AML-193 (cell line): ENCODE data around the gene SLC22A14.
"Not testable (repeated sequence)": the region's sequence is repeated elsewhere in the genome, so short reads cannot be mapped to it uniquely, and the experiment has no call there.

Source experiments
- DNase-seq, 2 experiments: peaks; one replicate each; lab custom pipeline; 2025; lab: John Stamatoyannopoulos, UW

Gene SLC22A14

DNA sequence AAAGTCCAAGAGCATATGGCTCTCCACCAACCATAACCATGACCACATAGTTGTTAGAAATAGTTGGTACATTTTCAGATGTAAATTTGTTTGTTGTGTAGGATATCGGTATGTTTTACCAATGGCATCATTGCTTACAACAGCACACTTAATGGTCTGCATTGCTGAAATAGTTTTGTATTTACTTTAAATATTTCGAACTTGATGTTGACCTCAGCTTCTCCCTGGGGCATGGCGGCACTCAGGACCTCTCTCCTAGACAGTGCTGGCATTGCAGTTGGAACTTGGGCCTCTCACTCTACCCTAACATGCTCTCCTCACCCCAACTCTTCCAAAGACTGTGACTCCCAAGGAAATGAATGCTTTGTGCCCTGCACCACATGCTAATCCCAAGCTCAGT lies 11.5 kb upstream of the SLC22A14 start:
- no peak for DNase-seq

DNA sequence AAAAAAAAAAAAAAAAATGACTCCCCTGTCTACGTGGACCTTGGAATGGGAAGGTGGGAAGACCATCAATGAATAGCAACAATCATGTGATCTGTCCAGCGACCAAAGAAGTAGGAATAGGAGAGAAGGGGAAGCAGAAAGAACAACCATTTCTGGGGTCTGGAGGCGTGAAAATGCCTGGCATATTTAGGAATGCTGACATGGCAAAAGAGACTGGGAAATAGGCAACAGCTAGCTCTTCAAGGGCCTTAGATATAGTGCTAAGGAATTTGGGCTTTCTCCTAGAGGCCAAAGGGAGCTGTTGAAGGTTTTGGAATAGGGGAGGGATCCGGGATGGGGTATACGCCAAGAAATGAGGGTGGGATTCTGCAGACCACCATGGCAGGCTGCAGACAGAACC lies 10.5 kb upstream of the SLC22A14 start:
- DNase-seq, result no peak

DNA sequence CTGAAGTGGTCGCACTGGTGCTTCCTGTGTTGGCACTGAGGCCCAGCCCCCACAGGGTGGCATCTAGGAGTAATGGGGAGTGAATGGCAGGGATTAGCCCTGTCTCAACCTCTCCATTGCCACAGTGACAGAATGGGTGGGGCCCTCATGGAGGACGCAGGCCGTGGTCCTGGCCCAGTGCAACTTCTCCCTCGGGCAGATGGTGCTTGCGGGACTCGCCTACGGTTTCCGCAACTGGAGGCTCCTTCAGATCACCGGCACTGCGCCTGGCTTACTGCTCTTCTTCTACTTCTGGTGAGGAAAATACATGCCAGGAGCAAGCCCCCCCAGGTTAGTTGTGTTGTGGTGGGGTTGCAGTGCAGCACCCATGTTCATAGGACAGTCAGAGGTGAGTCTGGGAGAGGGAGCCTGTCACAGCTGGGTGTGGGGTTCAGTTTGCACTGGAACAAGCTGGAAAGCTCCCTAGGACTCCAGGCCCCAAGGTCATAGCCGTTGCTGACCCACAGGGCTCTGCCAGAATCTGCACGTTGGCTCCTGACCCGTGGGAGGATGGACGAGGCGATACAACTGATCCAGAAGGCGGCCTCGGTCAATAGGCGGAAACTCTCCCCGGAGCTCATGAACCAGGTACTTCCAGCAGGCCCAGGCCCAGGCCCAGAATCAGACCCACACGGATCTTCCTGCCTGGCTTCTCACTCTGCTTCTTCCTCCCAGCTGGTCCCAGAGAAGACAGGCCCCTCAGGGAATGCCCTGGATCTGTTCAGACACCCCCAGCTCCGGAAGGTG lies 7.0 kb upstream of the SLC22A14 start:
- no peak for DNase-seq

DNA sequence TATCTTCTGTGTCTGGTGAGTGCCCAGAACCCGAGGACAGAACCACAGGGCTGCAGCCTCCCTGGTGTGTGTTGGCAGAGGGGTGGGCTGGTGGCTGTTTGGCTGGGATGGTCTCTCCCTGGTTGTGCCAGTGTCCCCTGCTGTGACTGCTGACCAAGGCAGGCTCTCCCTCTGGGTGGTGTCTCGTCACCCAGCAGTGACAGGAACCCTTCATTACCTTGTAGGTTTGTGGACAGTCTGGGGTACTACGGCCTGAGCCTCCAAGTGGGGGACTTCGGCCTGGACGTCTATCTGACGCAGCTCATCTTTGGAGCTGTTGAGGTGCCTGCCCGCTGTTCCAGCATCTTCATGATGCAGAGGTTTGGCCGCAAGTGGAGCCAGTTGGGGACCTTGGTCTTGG lies 6.4 kb upstream of the SLC22A14 start:
- DNase-seq, result no peak

DNA sequence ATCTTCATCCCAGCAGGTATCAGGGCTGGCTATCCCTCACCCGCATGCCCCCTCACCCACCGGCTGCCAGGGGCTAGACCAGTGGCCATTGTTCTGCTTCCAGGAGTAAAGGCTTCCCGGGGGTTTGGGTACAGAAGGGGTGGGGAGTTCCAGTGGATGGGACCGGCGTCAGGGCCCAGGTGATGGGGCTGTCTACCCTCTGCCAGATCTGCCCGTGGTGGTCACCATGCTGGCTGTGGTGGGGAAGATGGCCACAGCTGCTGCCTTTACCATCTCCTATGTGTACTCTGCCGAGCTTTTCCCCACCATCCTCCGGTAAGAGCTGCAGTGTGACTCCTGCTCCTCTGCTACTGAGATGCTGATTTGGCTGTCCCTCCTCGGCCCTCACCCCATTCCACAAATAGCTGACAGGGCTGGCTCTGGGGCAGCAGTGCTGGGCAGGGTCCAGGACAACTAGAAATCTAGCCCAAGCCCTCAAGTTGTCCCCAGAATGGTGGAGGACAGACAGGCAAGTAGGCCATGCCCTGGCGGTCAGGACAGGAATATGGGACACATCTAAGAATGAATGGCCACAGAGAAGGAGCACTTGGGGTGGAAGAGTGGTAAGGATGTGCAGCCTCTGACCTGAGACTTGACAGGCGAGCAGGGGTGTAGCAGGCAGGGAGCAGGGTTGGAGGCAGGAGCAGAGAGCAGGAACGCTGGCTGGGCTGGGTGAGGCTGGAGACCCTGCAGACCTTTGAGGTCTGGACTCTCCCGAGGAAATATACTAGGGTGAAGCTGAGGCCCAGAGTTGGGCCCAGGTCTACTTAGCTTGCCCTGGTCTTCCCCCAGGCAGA lies 5.8 kb upstream of the SLC22A14 start:
- DNase-seq, result no peak

DNA sequence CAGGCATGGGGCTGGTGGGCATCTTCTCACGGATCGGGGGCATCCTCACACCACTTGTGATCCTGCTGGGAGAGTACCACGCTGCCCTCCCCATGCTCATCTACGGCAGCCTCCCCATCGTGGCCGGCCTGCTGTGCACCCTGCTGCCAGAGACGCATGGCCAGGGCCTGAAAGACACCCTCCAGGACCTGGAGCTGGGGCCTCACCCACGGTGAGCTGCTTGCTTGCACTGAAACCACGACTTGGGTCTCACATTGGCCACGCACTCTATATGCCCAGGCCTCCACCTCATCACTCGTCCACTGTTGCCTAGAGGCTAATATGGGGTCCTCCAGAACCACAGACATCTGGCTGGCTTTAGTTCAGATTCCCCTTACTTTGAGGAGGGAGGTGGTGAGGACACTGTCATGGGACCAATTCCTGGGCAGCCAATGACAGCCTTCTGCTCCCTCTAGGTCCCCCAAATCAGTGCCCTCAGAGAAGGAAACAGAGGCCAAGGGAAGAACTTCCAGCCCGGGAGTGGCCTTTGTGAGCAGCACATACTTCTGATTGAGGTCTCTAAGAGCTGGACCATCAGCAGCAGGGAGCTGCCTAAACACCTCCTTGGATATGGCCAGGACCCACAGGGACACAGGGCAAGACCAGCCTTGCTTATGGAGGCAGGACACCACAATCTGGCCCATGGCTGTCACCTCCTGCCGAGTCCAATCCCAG lies 5.0 kb upstream of the SLC22A14 start:
- no peak for DNase-seq

DNA sequence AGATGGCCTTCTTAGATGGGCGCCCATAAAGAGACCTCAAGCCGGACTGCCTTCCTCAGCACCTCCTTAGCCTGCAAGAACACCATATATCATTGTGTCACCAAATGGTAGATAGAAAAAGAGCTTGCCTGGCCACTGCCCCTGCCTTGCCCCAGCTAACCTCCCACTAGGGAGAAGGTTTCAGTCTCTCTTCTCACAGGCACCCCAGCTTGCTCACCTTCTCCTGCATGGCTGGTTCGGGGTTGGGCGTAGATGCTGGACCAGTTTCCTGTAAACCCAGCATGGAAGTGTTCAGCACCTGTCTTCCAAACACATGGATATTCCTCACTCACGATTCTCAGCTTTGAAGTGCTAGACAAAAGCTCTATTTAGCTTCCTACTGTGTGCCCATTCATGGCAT lies 3.3 kb upstream of the SLC22A14 start:
- DNase-seq, result no peak

DNA sequence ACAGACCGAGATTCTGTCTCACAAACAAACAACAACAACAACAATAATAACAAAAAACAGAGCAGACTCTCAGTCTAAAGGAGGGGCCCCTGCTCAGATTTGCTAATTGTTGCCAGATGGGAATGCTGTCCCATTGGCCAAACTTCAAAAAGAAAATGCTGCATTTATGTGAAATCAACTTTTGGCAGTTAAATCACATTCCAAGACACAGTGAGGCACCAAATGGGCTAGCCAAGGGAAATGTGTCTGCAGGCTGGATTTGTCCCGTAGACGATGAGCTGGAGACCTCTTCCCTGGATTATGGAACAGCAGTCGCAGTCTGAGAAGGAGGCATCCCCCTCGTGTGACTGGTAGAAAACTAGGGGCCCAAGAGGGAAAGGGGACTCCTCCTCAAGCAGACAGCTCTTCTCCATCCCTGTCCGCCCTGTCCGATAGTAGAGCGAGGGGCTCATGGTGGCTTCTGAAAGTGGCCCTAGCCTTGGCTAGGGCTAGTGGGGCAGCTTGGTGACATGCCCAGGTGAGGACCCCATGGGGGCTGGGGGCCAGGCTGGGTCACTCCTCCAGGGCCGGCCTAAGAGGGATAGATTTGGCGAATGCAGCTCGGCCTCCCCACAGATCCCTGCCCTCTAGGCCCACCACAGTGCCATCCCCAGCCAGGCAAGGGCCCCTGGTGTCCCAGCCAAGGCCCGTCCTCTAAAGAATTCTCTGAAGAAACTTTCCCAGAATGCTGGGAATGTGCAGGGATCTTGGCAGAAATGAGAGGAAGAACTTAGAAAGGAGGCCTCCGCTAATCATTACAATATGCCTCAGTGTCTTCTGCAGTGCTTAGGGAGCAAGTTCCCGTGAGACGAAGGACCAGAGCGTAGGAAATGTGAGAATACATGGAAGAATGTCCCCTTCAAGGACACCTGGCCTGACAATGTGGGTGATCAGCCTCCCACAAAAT lies 2.0 kb downstream of the SLC22A14 start:
- DNase-seq, result no peak

DNA sequence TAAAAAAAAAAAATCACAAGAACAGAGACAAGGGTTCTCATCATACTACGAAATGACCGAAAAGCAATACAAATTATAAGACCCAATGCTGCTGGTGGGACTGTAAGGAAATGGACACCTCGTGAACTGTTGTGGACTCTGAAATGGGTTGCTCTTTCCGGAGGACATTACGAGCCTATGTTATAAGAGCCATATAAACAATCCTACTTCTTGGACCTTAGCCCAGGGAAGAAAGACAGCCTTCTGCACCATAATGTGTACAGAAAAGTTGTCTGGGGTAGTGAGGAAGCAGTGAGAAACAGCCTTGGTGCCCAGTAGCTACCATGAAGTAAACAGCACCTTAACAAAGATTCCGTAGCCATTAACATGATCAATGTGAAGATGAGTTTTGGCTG lies 2.7 kb downstream of the SLC22A14 start:
- no peak for DNase-seq

DNA sequence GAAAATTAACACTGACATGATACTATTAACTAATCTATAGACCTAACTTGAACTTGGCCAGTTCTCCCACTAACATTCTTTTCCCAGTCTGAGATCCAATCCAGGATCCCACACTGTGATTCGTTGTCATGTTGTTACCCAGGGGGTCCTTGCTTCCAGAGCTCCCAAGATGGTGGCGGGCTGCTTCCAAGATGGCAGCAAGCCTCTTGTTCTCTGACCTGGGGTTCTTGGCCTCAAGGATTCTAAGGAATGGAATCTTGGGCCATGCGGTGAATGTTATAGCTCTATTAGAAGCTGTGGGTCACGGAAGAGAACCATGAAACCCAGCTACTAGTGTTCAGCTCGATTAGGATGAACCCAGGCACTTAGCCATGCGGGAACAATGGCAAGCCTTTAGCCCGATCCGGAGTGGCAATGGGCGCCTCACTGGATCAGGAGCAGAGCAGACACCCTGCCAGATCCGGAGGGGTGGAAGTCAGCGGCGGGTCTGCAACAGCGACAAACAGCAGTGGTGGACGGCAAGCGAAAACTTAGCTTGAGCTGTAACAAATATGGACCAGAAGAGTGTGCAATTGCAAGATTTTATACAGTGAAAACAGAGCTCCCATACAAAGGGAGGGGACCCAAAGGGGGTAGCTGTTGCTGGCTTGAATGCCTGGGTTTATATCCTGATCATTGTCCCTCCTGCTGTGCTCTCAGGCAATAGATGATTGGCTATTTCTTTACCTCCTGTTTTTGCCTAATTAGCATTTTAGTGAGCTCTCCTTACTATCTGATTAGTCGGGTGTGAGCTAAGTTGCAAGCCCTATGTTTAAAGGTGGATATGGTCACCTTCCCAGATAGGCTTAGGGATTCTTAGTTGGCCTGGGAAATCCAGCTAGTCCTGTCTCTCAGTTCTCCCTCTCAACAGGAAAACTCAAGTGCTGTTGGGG lies 7.5 kb downstream of the SLC22A14 start:
- DNase-seq, result not testable (repeated sequence)

DNA sequence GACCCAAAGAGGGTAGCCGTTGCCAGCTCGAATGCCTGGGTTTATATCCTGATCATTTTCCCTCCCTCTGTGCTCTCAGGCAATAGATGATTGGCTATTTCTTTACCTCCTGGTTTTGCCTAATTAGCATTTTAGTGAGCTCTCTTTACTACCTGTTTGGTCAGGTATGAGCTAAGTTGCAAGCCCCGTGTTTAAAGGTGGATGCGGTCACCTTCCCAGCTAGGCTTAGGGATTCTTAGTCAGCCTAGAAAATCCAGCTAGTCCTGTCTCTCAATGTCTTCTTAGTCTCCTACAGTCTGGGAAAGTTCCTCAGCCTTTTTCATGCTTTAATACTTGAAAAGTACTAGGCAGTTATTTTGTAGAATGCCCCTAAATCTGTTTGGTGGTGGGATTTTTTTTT lies 15.0 kb downstream of the SLC22A14 start:
- DNase-seq, result not testable (repeated sequence)

DNA sequence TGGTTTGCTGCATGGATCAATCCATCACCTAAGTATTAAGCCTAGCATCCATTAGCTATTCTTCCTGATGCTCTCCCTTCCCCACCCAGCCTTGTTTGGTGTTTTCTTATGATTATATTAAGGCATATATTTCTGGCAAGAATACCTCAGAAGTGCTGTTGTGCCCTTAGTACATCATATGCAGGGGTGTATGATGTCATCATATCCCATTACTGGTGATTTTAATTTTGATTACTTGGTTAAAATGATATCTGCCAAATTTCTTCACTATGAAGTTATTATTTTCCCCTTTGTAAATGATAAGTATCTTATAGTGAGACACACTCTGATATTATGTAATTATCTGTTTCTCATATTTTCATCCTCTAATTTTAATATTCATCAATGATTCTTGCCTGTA lies 15.4 kb downstream of the SLC22A14 start:
- DNase-seq, result no peak

DNA sequence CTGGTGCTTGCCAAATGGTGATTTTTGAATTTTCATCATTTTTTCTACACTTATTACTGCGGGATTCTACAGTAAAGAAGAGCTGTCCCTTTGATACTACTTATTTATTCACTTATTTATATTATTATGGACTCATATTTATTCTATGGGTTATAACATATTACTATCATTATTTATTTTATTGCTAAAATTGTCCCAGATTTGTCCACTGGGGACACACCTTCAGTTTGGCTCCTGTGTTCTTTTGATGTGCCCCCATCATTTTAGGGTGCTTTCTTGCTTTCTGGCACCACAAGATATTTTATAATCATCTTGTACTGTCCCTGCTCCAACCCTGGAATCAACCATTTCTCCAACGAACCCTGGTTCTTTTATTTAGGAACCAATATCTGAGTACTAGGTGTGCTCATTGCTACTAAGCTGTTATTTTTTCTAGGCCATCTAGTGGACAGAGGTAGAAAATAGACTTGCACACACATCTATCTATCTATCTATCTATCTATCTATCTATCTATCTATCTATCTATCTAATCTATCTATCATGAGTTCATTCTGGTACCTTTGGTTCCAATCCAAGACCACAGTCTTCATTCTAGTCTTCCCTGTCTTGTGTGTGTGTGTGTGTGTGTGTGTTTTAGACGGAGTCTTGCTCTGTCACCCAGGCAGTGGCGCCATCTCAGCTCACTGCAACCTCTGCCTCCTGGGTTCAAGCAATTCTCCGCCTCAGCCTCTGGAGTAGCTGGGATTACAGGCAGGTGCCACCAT lies 16.0 kb downstream of the SLC22A14 start:
- peak; percentile 60 to 67 for DNase-seq

DNA sequence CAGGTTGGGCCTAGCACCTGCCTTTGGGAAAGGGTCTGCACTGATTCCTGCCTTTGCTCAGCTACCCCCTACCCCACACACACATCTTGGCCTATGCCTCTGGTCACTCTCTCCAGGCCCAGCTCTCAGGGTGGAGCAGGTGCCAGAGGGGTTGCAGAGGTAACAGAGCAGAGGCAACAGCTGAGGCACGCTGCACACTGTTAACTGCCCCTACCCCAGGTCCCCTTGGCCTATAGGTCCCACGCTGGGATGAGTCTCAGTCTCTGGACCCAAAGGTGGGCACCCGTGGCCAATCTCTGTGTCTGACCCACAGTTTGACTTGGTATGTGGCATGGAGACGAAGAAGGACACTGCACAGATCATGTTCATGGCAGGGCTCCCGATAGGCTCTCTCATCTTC lies 24.8 kb downstream of the SLC22A14 start:
- no peak for DNase-seq

DNA sequence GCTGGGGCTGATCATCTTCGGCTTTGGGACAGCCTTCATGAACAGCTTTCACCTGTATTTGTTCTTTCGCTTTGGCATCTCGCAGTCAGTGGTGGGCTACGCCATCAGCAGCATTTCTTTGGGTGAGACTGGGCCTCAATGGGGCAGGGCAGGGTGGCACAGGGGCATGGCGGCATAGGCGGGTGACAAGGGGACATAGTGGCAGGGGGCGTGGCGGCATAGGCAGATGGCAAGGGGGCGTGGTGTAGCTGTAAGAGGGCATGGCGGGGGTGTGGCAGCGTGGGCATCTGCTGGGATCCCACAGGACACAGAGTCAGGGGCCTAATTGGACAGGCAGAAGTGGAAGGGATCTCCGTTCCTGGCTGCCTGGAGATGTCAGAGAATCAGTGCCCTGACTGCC lies 25.5 kb downstream of the SLC22A14 start:
- DNase-seq, result no peak

DNA sequence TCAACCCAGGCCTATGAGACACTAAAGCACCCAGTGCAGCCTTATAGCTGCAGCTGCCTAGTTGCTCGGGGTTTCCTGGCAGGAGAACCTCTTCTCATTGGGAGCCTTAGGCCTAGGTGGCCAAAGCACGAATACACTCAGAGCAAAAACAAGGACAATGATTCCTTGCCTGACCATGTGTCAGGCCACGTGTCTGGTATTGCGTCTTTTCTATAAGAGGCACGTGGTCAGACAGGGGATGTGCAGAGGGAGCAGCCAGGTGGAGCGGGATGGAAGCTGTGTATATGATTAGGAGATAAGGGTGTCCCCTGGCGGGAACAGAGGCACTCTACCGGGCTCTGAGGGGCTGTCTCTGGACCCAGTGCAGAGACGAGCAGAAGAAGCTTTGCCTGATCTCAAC lies 26.4 kb downstream of the SLC22A14 start:
- DNase-seq, result no peak

DNA sequence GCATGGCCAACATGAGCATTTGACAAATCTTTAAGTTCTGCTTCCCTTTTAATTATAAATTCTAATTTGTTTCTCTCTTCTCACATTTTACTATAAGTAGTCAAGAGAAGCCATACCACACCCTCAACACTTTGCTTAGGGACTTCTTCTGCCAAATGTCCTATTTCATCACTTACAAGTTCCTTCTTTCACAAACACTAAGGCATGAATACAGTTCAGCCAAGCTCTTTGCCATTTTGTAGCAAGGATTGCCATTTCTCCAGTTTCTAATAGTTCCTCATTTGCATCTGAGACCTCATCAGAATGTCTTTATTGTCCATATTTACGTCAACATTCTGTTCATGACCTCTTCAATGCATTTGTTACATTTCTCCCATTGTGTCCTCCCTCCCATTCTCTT lies 29.4 kb downstream of the SLC22A14 start:
- DNase-seq, result peak; percentile 53 to 72

DNA sequence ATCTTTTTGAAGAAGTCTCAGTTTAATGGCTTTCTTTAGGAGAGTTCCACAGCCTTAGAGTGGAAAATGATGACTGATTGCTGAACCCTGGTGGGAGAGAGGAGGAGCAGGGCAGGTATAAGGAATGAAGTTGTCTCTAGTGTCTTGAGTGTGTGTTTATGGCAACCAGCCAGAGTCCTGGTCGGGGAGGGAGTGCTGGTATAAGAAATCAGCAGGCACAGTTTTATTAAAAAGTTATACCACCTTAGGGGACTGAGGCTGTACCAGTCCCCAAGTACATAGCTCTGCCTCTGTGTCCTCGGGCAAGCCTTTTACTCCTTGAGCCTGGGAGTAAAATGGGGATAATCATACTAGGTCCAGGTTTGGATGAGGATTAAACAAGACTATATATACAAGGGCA lies 29.8 kb downstream of the SLC22A14 start:
- DNase-seq, result no peak

DNA sequence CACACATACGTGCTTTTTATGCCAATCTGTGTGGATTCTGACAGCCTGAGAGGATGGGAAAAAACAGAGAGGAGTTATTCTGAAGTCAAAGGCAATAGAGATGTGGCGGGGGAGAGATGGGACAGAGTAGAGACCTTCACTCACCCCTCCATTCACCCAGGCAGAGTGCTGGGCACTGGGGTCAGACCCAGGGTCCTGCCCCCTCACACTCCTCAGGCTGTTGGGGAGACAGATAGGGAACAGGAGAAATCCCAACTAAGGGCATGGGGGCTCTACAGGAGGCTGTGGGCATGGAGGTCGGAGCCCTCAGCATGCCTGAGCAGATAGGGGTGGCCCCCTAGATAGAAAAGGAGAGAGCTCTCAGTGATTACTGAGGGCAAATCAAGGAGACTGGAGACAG lies 30.3 kb downstream of the SLC22A14 start:
- DNase-seq, result no peak

DNA sequence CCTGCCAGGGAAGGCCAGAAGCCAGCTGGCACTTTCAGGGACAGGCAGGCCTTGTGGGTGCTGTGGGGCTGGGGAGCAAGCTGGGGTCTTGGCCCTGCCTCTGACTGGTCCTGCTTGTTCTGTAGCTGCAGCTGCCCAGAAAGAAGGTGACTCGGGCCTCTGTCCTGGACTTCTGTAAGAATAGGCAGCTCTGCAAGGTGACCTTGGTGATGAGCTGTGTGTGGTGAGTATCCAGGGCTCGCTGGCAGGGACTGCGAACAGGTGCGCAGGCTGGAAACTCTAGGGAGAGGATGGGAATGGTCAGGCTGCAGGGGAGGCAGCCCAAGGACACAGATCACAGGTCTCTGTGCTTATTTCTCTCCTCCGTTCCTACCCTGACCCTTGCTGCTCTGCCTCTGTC lies 31.2 kb downstream of the SLC22A14 start:
- no peak for DNase-seq
